ENCODE results near the gene OPN4. TPM values are rescaled to one million over a fixed set of nuclear protein-coding genes. Genes with fewer than 3 reads are reported as not detected.

The OPN4 gene
- total and polyA plus RNA-seq, 3 donors from 2014 or later = 0.19 TPM; not detected in 2

DNA sequence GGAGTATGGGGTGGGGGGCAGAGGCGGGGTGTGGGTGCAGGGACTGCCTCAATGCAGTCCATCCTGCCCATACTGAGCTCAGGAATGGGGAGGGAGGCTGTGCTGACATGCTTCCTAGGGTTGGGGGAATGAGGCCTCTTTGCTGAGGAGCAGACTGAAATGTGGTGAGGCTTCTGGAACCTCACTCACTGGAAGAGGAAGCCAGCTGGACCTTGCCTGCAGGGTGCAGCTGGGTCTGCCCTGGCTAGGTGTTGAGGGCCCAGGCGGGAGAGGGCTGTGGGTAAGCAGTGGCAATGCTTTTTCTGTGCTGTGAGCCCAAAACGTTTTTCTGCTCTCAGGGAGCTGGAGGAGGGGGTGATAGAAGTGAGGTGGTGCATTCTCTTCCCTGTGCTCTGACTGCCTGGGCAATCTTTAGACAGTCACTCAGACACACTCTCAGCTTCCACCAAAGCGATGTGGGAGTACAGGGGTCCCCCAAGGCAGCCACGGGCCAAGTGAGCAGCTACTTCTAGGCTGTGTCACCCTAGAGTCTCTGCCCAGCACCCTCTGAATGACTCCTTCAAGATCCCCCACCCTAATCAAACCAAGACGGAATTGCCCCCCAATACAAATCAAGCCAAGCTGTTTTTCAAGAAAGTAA lies 60.9 kb downstream of the OPN4 start:
- no peak for DNase-seq
- 73 to 82% methylated on average over 3 to 6 of the region's 6 CpGs for WGBS, 2 donors
- intact Hi-C loops (cut with DNase I; ENCODE audit: low total_unique reads) = no loop called here
- no peaks in the 10 kb centered on the region for H3K9me3 ChIP-seq
- no peaks in the 10 kb centered on the region for H3K36me3 ChIP-seq (ENCODE audit: low read depth, missing control alignments)
- H3K4me1 ChIP-seq = peaks cover 11% of the 10 kb centered on the region
- no peak for TF ChIP-seq POLR2A (IDR thresholded peaks at IDR 0.05)
- TF ChIP-seq, protein P1, sequence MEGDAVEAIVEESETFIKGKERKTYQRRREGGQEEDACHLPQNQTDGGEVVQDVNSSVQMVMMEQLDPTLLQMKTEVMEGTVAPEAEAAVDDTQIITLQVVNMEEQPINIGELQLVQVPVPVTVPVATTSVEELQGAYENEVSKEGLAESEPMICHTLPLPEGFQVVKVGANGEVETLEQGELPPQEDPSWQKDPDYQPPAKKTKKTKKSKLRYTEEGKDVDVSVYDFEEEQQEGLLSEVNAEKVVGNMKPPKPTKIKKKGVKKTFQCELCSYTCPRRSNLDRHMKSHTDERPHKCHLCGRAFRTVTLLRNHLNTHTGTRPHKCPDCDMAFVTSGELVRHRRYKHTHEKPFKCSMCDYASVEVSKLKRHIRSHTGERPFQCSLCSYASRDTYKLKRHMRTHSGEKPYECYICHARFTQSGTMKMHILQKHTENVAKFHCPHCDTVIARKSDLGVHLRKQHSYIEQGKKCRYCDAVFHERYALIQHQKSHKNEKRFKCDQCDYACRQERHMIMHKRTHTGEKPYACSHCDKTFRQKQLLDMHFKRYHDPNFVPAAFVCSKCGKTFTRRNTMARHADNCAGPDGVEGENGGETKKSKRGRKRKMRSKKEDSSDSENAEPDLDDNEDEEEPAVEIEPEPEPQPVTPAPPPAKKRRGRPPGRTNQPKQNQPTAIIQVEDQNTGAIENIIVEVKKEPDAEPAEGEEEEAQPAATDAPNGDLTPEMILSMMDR (IDR thresholded peaks at IDR 0.05) = no peak
- no peak overlapping the region for H3K27ac ChIP-seq
- H3K27me3 ChIP-seq = no peaks in the 10 kb centered on the region
- H3K4me3 ChIP-seq = no peak overlapping the region

DNA sequence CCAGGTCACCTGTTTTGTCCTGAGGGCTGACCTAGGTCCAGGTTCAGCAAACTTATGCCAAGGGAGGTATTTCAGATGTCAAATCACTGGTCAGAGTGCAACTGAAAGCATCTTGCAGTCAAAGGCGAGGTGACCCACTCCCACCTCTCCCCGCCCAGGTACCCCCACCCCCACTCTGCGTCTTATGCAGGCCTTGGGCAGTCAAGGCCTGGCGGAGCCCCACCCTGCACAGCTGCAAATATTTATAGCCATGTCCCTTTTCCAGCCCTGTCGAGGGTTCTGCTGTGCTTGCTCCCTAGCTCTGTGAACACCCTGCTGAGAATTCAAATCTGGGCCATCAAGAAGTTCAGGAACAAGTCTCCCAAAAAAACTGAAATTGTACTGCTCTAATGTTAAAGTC lies 61.5 kb downstream of the OPN4 start:
- Histone ChIP-seq H3K4me3 (no peak overlapping the region), H3K27me3 (no peaks in the 10 kb centered on the region), H3K36me3 (ENCODE audit: low read depth, missing control alignments) (no peaks in the 10 kb centered on the region), H3K4me1 (peaks cover 8% of the 10 kb centered on the region), H3K27ac (no peak overlapping the region), H3K9me3 (no peaks in the 10 kb centered on the region)
- intact Hi-C loops (cut with DNase I; ENCODE audit: low total_unique reads) = no loop called here
- no peak for DNase-seq
- 69 to 80% methylated on average over 4 to 5 of the region's 5 CpGs for WGBS, 2 donors
- no peak for TF ChIP-seq POLR2A (IDR thresholded peaks at IDR 0.05)
- TF ChIP-seq, protein P1 (IDR thresholded peaks at IDR 0.05) = no peak

Other genes starting within 250 kb of the OPN4 start
- 10 to 100 TPM; 80.8 to 89.8 TPM for gene WAPL, start 132.8 kb upstream of the OPN4 start, total RNA-seq
- gene WAPL, start 132.8 kb upstream of the OPN4 start, polyA plus RNA-seq (ENCODE audit: insufficient read depth, low read depth, low replicate concordance) = 65.7 TPM
- gene LDB3, start 14.0 kb downstream of the OPN4 start, total RNA-seq = 1 to 10 TPM; 2.7 to 3.6 TPM
- gene LDB3, start 14.0 kb downstream of the OPN4 start, polyA plus RNA-seq (ENCODE audit: insufficient read depth, low read depth, low replicate concordance) = 20.3 TPM
- gene BMPR1A, start 102.1 kb downstream of the OPN4 start, total RNA-seq = 10 to 100 TPM; 42.6 to 51.1 TPM
- gene BMPR1A, start 102.1 kb downstream of the OPN4 start, polyA plus RNA-seq (ENCODE audit: insufficient read depth, low read depth, low replicate concordance) = 19.5 TPM

All from testis (tissue), 3 donors.